HepG2 (cell line): ENCODE results near the gene CHKA. TPM values are rescaled to one million over a fixed set of nuclear protein-coding genes. Genes with fewer than 3 reads are reported as not detected.
A peak's percentile ranks its signal among the peaks of the same experiment; 100 is the strongest.

Experiments used
- ATRX ChIP-seq: sonication (generic); formaldehyde crosslinking; IDR thresholded peaks from 2 replicates; pipeline ENCODE4 v1.4.0; 2020; ENCODE audit warnings: missing genetic modification reagents, borderline replicate concordance
- CENPT ChIP-seq: sonication (generic); formaldehyde crosslinking; IDR thresholded peaks from 2 replicates; pipeline ENCODE4 v1.8.0; 2022; ENCODE audit warnings: low read depth, mild to moderate bottlenecking, moderate library complexity, missing genetic modification reagents
- HMG20B ChIP-seq: conservative IDR thresholded peaks from 2 replicates; pipeline ENCODE4 v1.6.1; 2016; ENCODE audit warnings: missing genetic modification reagents, missing compliant biosample characterization
- HNRNPK ChIP-seq: fragments of 200-400 bp; formaldehyde crosslinking; IDR thresholded peaks from 2 replicates; pipeline ENCODE4 v1.6.1; 2018; ENCODE audit warnings: low read length, low read depth, moderate library complexity, mild to moderate bottlenecking; ENCODE audit not compliant: poor library complexity, severe bottlenecking
- KLF12 ChIP-seq: sonication (generic); formaldehyde crosslinking; IDR thresholded peaks from 2 replicates; pipeline ENCODE4 v1.4.0; 2020; ENCODE audit warnings: missing genetic modification reagents, borderline replicate concordance
- MYNN ChIP-seq: sonication (generic); formaldehyde crosslinking; IDR thresholded peaks from 2 replicates; pipeline ENCODE4 v1.4.0; 2020; ENCODE audit warnings: mild to moderate bottlenecking, low read depth, missing genetic modification reagents
- NAIF1 ChIP-seq: sonication (generic); formaldehyde crosslinking; IDR thresholded peaks from 2 replicates; pipeline ENCODE4 v1.5.0; 2020; ENCODE audit warnings: mild to moderate bottlenecking, missing genetic modification reagents, borderline replicate concordance
- NFE2 ChIP-seq: sonication (generic); formaldehyde crosslinking; IDR thresholded peaks from 2 replicates; pipeline ENCODE4 v1.4.0; 2020; ENCODE audit warnings: missing genetic modification reagents
- NR1H2 ChIP-seq: sonication (generic); formaldehyde crosslinking; IDR thresholded peaks from 2 replicates; pipeline ENCODE4 v1.8.1; 2022; ENCODE audit warnings: low read depth, missing genetic modification reagents, borderline replicate concordance
- RAD21 ChIP-seq: fragments of 450-650 bp; formaldehyde crosslinking; IDR thresholded peaks from 2 replicates; pipeline ENCODE4 v1.5.0; 2020; ENCODE audit warnings: mild to moderate bottlenecking
- RFX1 ChIP-seq: fragments of 450-650 bp; IDR thresholded peaks from 2 replicates; pipeline ENCODE4 v1.6.1; 2017
- RFXAP ChIP-seq: sonication (generic); formaldehyde crosslinking; IDR thresholded peaks from 2 replicates; pipeline ENCODE4 v1.4.0; 2020; ENCODE audit warnings: missing genetic modification reagents, borderline replicate concordance
- RXRA ChIP-seq: sonication (generic); formaldehyde crosslinking; IDR thresholded peaks from 2 replicates; pipeline ENCODE4 v1.5.1; 2020; ENCODE audit warnings: missing genetic modification reagents
- SP5 ChIP-seq: IDR thresholded peaks from 2 replicates; pipeline ENCODE4 v1.6.1; 2016; ENCODE audit warnings: low read depth, borderline replicate concordance
- SRSF9 ChIP-seq: fragments of 200-400 bp; formaldehyde crosslinking; IDR thresholded peaks from 2 replicates; pipeline ENCODE4 v1.6.1; 2018; ENCODE audit warnings: borderline replicate concordance, mild to moderate bottlenecking, low read depth, low read length; ENCODE audit not compliant: insufficient read depth, poor library complexity, severe bottlenecking
- STAT6 ChIP-seq: sonication (generic); formaldehyde crosslinking; IDR thresholded peaks from 2 replicates; pipeline ENCODE4 v1.4.0; 2020; ENCODE audit warnings: missing genetic modification reagents, mild to moderate bottlenecking, borderline replicate concordance
- TFDP2 ChIP-seq: sonication (generic); formaldehyde crosslinking; IDR thresholded peaks from 2 replicates; pipeline ENCODE4 v1.4.0; 2020; ENCODE audit warnings: missing genetic modification reagents
- ZBTB20 ChIP-seq: sonication (generic); formaldehyde crosslinking; IDR thresholded peaks from 2 replicates; pipeline ENCODE4 v1.8.1; 2023; ENCODE audit warnings: missing genetic modification reagents, low read depth, mild to moderate bottlenecking, borderline replicate concordance
- ZEB1 ChIP-seq: IDR thresholded peaks from 2 replicates; pipeline ENCODE4 v1.6.1; 2012; ENCODE audit warnings: mild to moderate bottlenecking, low read depth, inconsistent platforms; ENCODE audit not compliant: insufficient replicate concordance
- ZMYM3 ChIP-seq: sonication (generic); formaldehyde crosslinking; IDR thresholded peaks from 2 replicates; pipeline ENCODE4 v1.5.1; 2020; ENCODE audit warnings: mild to moderate bottlenecking, missing genetic modification reagents
- ZNF280D ChIP-seq: sonication (generic); formaldehyde crosslinking; IDR thresholded peaks from 2 replicates; pipeline ENCODE4 v1.5.1; 2020; ENCODE audit warnings: mild to moderate bottlenecking, missing genetic modification reagents
- ZNF547 ChIP-seq: sonication (generic); formaldehyde crosslinking; IDR thresholded peaks from 2 replicates; pipeline ENCODE4 v1.5.1; 2020; ENCODE audit warnings: mild to moderate bottlenecking, missing genetic modification reagents
- polyA plus RNA-seq, 8 experiments: library from polyadenylated mRNA; depleted of rRNA in 3 of 8; stranded (reverse) in 7 of 8; unstranded in 1 of 8; fragments of >200 nt; fragmentation: Illumina TruSeq in 4 of 8; extraction: Trizol in 4 of 8; gene quantifications; 2 replicates each; pipeline versions ENCODE4 v1.2.1 to v1.2.3, GENCODE V29; 2011 to 2016; ENCODE audit warnings: low read depth in 4 of 8, missing spikeins in 1 of 8, mixed read lengths in 1 of 8; ENCODE audit not compliant: insufficient read depth in 1 of 8
- total RNA-seq, 5 experiments: library from RNA; depleted of rRNA; stranded (reverse); fragments of >200 nt; fragmentation: Illumina TruSeq; extraction: Trizol; gene quantifications; 2 replicates each; pipeline ENCODE4 v1.2.3, GENCODE V29; 2016; ENCODE audit warnings: low read depth in 1 of 5

The CHKA gene
- total and polyA plus RNA-seq, 2 of the 13 experiments (the other 11 are each of a cell fraction or from before 2014, with no cell fraction given) = 71.6 to 92.7 TPM

- TF ChIP-seq TFDP2 (CRISPR knock-in tag) = no peak; the same call in 1 of the 2 replicates
- peak; percentile 98 for TF ChIP-seq ZMYM3 (CRISPR knock-in tag)
- TF ChIP-seq CENPT = no peak
- TF ChIP-seq ZNF280D (CRISPR knock-in tag) = no peak
- no peak for TF ChIP-seq MYNN (CRISPR knock-in tag)
- TF ChIP-seq SRSF9 = no peak
- TF ChIP-seq HNRNPK = peak; percentile 53
- no peak for TF ChIP-seq NAIF1 (CRISPR knock-in tag)
- TF ChIP-seq STAT6 (CRISPR knock-in tag) = peak; percentile 86; the same call in 1 of the 2 replicates
- TF ChIP-seq NFE2 (CRISPR knock-in tag) = no peak; the same call in 1 of the 2 replicates
- peak; percentile 100 for TF ChIP-seq RXRA
- no peak; the same call in 1 of the 2 replicates for TF ChIP-seq RFXAP (CRISPR knock-in tag)
- peak; percentile 77 for TF ChIP-seq KLF12 (CRISPR knock-in tag)
- TF ChIP-seq ZBTB20 = peak; percentile 81
- TF ChIP-seq ZNF547 = peak; percentile 49; the same call in 1 of the 2 replicates
- TF ChIP-seq NR1H2 (CRISPR knock-in tag) = 0 out of 2 replicates have a peak, but pooled peaks have one; percentile 30
- no peak; the same call in 1 of the 2 replicates for TF ChIP-seq RAD21
- TF ChIP-seq HMG20B (CRISPR knock-in tag) = peak; percentile 85
- TF ChIP-seq ZEB1 = peak; percentile 0
- peak; percentile 87; the same call in 1 of the 2 replicates for TF ChIP-seq SP5 (CRISPR knock-in tag)
- TF ChIP-seq ATRX (CRISPR knock-in tag) = no peak
- no peak for TF ChIP-seq RFX1
These were observed 82.9 kb downstream of the CHKA start (continued) for GRCh38 chr11:68038226-68038717.
